Measurements from ENCODE around the gene ALOX15.

GRCh38 chr17:4658478-4659305, 17.2 kb upstream of the ALOX15 start:
- TF ChIP-seq CTCF (IDR thresholded peaks at IDR 0.05) (no peak), POLR2A (IDR thresholded peaks at IDR 0.05) (no peak)
